GM12878 (cell line): ENCODE data around the gene LGMN. TPM values are rescaled to one million over a fixed set of nuclear protein-coding genes. Genes with fewer than 3 reads are reported as not detected.

Experiments
- FOS ChIP-seq: IDR thresholded peaks from 3 replicates; pipeline ENCODE4 v1.6.1; 2011; ENCODE audit warnings: borderline replicate concordance; ENCODE audit not compliant: insufficient read length; ENCODE audit errors: extremely low read depth
- FOXK2 ChIP-seq: fragments of 450-650 bp; IDR thresholded peaks from 2 replicates; pipeline ENCODE4 v1.6.1; 2017; ENCODE audit warnings: mild to moderate bottlenecking, moderate library complexity
- HCFC1 ChIP-seq: fragments of 150-350 bp; IDR thresholded peaks from 2 replicates; pipeline ENCODE4 v1.6.1; 2014; ENCODE audit warnings: low read length
- IRF3 ChIP-seq: fragments of 450-650 bp; IDR thresholded peaks from 2 replicates; pipeline ENCODE4 v1.6.1; 2014; ENCODE audit warnings: mild to moderate bottlenecking
- IRF4 ChIP-seq: IDR thresholded peaks from 2 replicates; pipeline ENCODE4 v1.6.1; 2011; ENCODE audit warnings: low read depth, low read length
- MYB ChIP-seq: fragments of 150-350 bp; IDR thresholded peaks from 2 replicates; pipeline ENCODE4 v1.6.1; 2014; ENCODE audit warnings: mild to moderate bottlenecking, low read depth, low read length, borderline replicate concordance
- NFYA ChIP-seq: IDR thresholded peaks from 2 replicates; pipeline ENCODE4 v1.6.1; 2011; ENCODE audit warnings: low read depth, mild to moderate bottlenecking, low read length, improper control_type of control experiment, borderline replicate concordance
- SPI1 ChIP-seq: IDR thresholded peaks from 2 replicates; pipeline ENCODE4 v1.6.1; 2011; ENCODE audit warnings: low read depth, mild to moderate bottlenecking, low read length, moderate library complexity, borderline replicate concordance; ENCODE audit not compliant: insufficient read depth
- SRF ChIP-seq, 2 experiments: IDR thresholded peaks; 2 replicates each; pipeline ENCODE4 v1.6.1; 2011; ENCODE audit warnings: low read depth in 2 of 2, low read length in 2 of 2, mild to moderate bottlenecking in 1 of 2, moderate library complexity in 1 of 2
- STAT3 ChIP-seq: IDR thresholded peaks from 2 replicates; pipeline ENCODE4 v1.6.1; 2011; ENCODE audit warnings: low read depth, low read length, improper control_type of control experiment
- ZBTB11 ChIP-seq: fragments of 450-650 bp; formaldehyde crosslinking; IDR thresholded peaks from 2 replicates; pipeline ENCODE4 v1.5.0; 2022; ENCODE audit warnings: mild to moderate bottlenecking, missing genetic modification characterization
- ZBTB4 ChIP-seq: fragments of 450-650 bp; formaldehyde crosslinking; IDR thresholded peaks from 2 replicates; pipeline ENCODE4 v1.4.0; 2022; ENCODE audit warnings: mild to moderate bottlenecking, moderate library complexity
- polyA plus RNA-seq, 11 experiments: library from polyadenylated mRNA; depleted of rRNA in 4 of 11; unstranded in 6 of 11; stranded (reverse) in 5 of 11; fragments of >200 nt; fragmentation: Nextera tagmentation in 4 of 11; fragmentation: Illumina TruSeq in 1 of 11; extraction: Ambion mirVana in 4 of 11; extraction: Trizol in 1 of 11; gene quantifications; 1 replicate in 1 of 11; 2 replicates in 10 of 11; pipeline versions ENCODE4 v1.2.1 to v1.2.3, GENCODE V29; 2011 to 2016; ENCODE audit warnings: inconsistent platforms in 2 of 11, missing spikeins in 2 of 11, low read depth in 1 of 11
- total RNA-seq, 4 experiments: library from RNA; depleted of rRNA in 3 of 4; stranded (reverse); fragments of >200 nt in 3 of 4; fragmentation: Illumina TruSeq in 1 of 4; extraction: Trizol in 1 of 4; gene quantifications; 2 replicates each; pipeline versions ENCODE4 v1.2.1 to v1.2.3, GENCODE V29; 2013 to 2021
- TF ChIP-seq, protein P1 (sequence below): IDR thresholded peaks from 2 replicates; pipeline ENCODE4 v1.6.1; 2012; ENCODE audit warnings: low read depth, low read length, improper control_type of control experiment
- TF ChIP-seq, protein P2 (sequence below): IDR thresholded peaks from 2 replicates; pipeline ENCODE4 v1.6.1; 2011; ENCODE audit warnings: borderline replicate concordance, low read depth, mild to moderate bottlenecking, moderate library complexity, low read length; ENCODE audit not compliant: insufficient read depth, poor library complexity, severe bottlenecking
- TF ChIP-seq, protein P3 (sequence below): fragments of 450-650 bp; IDR thresholded peaks from 2 replicates; pipeline ENCODE4 v1.6.1; 2016; ENCODE audit warnings: mild to moderate bottlenecking

Gene LGMN
- total and polyA plus RNA-seq, 10 of the 15 experiments (the other 5 are each of a cell fraction or from before 2014, with no cell fraction given), result 0.71 to 192 (median 3.9) TPM

DNA sequence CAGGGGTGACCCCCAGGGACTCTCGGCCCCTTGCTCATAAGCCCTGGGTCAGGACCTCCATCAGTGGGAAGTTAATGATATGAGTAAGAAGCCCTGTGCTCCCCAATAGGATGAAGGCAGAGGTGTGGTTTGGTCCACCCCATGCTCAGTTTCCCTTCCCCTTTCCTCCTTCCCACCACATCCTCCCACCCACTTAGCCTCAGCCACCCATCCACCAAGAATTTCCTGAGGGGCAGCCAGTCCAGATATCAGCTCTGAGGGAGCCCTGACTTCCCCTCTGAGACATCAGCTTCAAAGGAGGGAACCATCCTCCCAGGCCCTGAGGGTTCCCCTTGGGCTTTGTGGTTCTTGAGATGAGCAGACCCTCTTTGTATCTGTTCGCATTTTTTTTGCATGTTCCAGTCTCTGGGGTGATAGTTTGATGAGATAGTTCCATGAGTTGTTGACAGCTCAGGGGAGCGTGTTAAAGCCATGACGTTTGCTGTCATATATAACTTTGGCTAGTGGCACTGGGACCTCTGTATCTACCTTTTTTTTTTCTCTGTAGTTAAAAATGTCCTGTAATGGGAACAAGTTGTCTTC is 71.2 kb downstream of the LGMN start (continued):
- TF ChIP-seq FOS, result no peak
- TF ChIP-seq SPI1, result peak; percentile 100
- peak; percentile 98 for TF ChIP-seq IRF4
- TF ChIP-seq ZBTB4, result no peak
- peak in 1 of 2 experiments; percentile 72; a peak in 1 of 4 replicates for TF ChIP-seq SRF (IDR thresholded peaks at IDR 0.05; ENCODE audit: low read depth in 2 of 2, low read length in 2 of 2)
- no peak for TF ChIP-seq HCFC1
- peak; percentile 73 for TF ChIP-seq FOXK2
- TF ChIP-seq, protein P1, sequence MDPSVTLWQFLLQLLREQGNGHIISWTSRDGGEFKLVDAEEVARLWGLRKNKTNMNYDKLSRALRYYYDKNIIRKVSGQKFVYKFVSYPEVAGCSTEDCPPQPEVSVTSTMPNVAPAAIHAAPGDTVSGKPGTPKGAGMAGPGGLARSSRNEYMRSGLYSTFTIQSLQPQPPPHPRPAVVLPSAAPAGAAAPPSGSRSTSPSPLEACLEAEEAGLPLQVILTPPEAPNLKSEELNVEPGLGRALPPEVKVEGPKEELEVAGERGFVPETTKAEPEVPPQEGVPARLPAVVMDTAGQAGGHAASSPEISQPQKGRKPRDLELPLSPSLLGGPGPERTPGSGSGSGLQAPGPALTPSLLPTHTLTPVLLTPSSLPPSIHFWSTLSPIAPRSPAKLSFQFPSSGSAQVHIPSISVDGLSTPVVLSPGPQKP, result no peak
- peak; percentile 68; the same call in 1 of the 2 replicates for TF ChIP-seq STAT3
- TF ChIP-seq ZBTB11 (CRISPR knock-in tag), result no peak
- TF ChIP-seq, protein P2, sequence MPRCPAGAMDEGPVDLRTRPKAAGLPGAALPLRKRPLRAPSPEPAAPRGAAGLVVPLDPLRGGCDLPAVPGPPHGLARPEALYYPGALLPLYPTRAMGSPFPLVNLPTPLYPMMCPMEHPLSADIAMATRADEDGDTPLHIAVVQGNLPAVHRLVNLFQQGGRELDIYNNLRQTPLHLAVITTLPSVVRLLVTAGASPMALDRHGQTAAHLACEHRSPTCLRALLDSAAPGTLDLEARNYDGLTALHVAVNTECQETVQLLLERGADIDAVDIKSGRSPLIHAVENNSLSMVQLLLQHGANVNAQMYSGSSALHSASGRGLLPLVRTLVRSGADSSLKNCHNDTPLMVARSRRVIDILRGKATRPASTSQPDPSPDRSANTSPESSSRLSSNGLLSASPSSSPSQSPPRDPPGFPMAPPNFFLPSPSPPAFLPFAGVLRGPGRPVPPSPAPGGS, result peak; percentile 99
- TF ChIP-seq, protein P3, sequence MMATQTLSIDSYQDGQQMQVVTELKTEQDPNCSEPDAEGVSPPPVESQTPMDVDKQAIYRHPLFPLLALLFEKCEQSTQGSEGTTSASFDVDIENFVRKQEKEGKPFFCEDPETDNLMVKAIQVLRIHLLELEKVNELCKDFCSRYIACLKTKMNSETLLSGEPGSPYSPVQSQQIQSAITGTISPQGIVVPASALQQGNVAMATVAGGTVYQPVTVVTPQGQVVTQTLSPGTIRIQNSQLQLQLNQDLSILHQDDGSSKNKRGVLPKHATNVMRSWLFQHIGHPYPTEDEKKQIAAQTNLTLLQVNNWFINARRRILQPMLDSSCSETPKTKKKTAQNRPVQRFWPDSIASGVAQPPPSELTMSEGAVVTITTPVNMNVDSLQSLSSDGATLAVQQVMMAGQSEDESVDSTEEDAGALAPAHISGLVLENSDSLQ, result peak; percentile 86
- TF ChIP-seq IRF3, result no peak
- TF ChIP-seq NFYA, result no peak
- TF ChIP-seq MYB, result no peak
